ENCODE data around the gene CENPP.

Gene CENPP

GRCh38 chr9:92600462-92601261 is 274.9 kb downstream of the CENPP start:
- H3K4me3 ChIP-seq (replicated peaks; ENCODE audit: low read depth, low read length) = no peak overlapping the region
- no peak for DNase-seq (ENCODE audit: extremely low read depth, insufficient read length)
- no peaks in the 10 kb centered on the region for H3K36me3 ChIP-seq (ENCODE audit: control insufficient read depth, insufficient read depth, low read length)
- no peaks in the 10 kb centered on the region for H3K27me3 ChIP-seq (replicated peaks; ENCODE audit: control insufficient read depth, insufficient read depth, low read length)
- TF ChIP-seq CTCF (IDR thresholded peaks at IDR 0.05; ENCODE audit: insufficient read depth, low read length, poor library complexity, severe bottlenecking) = no peak

- Histone ChIP-seq H3K36me3 (ENCODE audit: control insufficient read depth, insufficient read depth, low read length) (no peaks in the 10 kb centered on the region), H3K27me3 (replicated peaks; ENCODE audit: control insufficient read depth, insufficient read depth, low read length) (no peaks in the 10 kb centered on the region), H3K4me3 (replicated peaks; ENCODE audit: low read depth, low read length) (no peak overlapping the region)
- DNase-seq (ENCODE audit: extremely low read depth, insufficient read length) = no peak
- TF ChIP-seq CTCF (IDR thresholded peaks at IDR 0.05; ENCODE audit: insufficient read depth, low read length, poor library complexity, severe bottlenecking) = no peak
Observed at GRCh38 chr9:92601451-92601850, 275.7 kb downstream of the CENPP start.

- H3K27me3 ChIP-seq (replicated peaks; ENCODE audit: control insufficient read depth, insufficient read depth, low read length) = no peaks in the 10 kb centered on the region
- H3K4me3 ChIP-seq (replicated peaks; ENCODE audit: low read depth, low read length) = no peak overlapping the region
- TF ChIP-seq CTCF (IDR thresholded peaks at IDR 0.05; ENCODE audit: insufficient read depth, low read length, poor library complexity, severe bottlenecking) = no peak
- H3K36me3 ChIP-seq (ENCODE audit: control insufficient read depth, insufficient read depth, low read length) = no peaks in the 10 kb centered on the region
- no peak for DNase-seq (ENCODE audit: extremely low read depth, insufficient read length)
Observed at GRCh38 chr9:92602413-92602812, 276.7 kb downstream of the CENPP start.

DNA sequence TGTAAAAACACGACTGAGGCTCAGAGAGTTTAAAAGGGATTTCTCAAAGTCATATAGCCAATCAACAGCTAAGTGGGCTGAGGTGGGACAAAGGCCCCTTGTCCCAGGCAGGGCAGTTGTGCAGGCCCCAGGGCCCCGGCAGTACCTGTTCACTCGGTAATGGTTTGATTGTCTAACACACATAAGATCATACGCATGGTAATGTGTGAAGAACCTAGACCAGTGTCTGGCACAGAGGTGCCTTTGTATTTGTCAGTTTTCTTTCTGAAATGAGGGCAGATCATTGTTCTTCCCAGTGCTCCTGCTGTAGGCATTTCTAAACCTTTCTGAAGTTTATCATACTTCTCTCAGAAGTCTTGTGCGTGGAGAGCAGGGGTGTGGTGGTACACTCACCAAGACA is 277.3 kb downstream of the CENPP start:
- H3K27me3 ChIP-seq (replicated peaks; ENCODE audit: control insufficient read depth, insufficient read depth, low read length) = no peaks in the 10 kb centered on the region
- no peak for DNase-seq (ENCODE audit: extremely low read depth, insufficient read length)
- H3K36me3 ChIP-seq (ENCODE audit: control insufficient read depth, insufficient read depth, low read length) = no peaks in the 10 kb centered on the region
- no peak for TF ChIP-seq CTCF (IDR thresholded peaks at IDR 0.05; ENCODE audit: insufficient read depth, low read length, poor library complexity, severe bottlenecking)
- H3K4me3 ChIP-seq (replicated peaks; ENCODE audit: low read depth, low read length) = no peak overlapping the region

GRCh38 chr9:92603990-92604389 is 278.2 kb downstream of the CENPP start:
- DNase-seq (ENCODE audit: extremely low read depth, insufficient read length) = no peak
- TF ChIP-seq CTCF (IDR thresholded peaks at IDR 0.05; ENCODE audit: insufficient read depth, low read length, poor library complexity, severe bottlenecking) = no peak
- no peak overlapping the region for H3K4me3 ChIP-seq (replicated peaks; ENCODE audit: low read depth, low read length)
- no peaks in the 10 kb centered on the region for H3K27me3 ChIP-seq (replicated peaks; ENCODE audit: control insufficient read depth, insufficient read depth, low read length)
- H3K36me3 ChIP-seq (ENCODE audit: control insufficient read depth, insufficient read depth, low read length) = no peaks in the 10 kb centered on the region
